ENCODE results near the gene KLHL3. TPM values are rescaled to one million over a fixed set of nuclear protein-coding genes. Genes with fewer than 3 reads are reported as not detected.
"Not testable (repeated sequence)": the region's sequence is repeated elsewhere in the genome, so short reads cannot be mapped to it uniquely, and the experiment has no call there.

KLHL3 gene, protein sequence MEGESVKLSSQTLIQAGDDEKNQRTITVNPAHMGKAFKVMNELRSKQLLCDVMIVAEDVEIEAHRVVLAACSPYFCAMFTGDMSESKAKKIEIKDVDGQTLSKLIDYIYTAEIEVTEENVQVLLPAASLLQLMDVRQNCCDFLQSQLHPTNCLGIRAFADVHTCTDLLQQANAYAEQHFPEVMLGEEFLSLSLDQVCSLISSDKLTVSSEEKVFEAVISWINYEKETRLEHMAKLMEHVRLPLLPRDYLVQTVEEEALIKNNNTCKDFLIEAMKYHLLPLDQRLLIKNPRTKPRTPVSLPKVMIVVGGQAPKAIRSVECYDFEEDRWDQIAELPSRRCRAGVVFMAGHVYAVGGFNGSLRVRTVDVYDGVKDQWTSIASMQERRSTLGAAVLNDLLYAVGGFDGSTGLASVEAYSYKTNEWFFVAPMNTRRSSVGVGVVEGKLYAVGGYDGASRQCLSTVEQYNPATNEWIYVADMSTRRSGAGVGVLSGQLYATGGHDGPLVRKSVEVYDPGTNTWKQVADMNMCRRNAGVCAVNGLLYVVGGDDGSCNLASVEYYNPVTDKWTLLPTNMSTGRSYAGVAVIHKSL
- 5.4 and 6.2 TPM in 2 replicates for total RNA-seq

DNA sequence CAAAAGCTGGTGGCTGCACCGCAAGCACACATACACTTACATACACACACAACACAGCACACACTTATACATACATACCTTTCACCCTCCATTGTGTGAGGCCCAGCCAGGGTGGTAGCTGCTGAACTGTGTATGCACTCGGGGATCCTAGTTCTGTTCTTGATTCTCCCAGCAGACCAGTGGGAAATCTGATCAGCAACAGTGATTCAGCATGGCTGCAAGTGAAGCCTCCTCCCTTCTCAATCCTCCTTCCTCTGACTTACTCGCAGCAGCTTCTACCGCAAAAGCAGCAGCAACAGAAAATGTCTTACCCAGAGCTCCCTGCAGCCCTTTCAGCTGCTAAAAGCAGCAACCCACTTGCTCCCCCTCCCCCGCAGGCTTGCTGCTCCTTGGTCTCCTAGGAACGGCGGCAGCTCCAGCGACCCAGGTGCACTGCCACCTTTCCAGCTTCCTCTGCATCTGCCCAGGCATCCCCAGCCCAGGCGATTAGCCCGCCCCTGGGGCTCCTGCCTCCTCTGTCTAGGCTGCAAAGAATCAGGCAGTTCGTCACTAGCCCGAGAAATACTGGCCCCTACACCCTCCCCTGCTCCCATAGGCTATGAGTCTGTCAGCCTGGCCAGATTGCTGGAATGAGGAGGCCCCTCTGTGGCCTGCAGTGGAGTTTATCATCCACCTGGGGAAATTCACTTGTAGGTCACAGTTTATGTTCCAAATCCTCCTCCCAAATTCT is at the start of gene KLHL3:
TSS of gene KLHL3 (minus strand) at position 535 of the 730 bp plus-strand sequence. CDS start at position 92, 443 bp downstream.
- intact Hi-C loops (cut with micrococcal nuclease), result loop anchor here (1.0 to 2.0 kb wide), 2 partner anchors 19 to 39 kb away; partner anchors contain the start of gene HNRNPA0

DNA sequence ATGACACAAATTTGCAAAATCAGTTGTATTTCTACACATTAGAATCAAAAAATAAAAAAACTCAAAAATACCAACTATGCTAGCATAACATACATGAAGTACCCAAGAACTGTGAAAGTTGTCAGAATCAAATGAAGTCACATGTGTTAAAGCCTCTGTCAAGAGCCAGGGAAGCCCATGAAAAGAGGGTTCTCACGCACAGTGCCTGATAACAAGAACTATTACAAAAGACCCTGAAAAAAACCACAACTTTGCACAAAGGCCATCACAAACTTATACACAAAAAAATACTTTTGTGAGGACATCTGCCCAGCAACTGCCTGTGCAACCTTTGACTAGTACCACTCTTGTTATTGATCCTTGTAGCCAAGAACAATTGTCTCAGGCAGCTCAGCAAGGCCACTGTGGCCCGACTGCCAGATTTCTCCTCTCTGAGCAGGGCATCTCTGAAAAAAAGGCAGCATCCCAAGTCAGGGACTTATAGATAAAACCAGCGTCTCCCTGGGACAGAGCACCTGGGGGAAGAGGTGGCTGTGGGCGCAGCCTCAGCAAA is 47.2 kb upstream of the KLHL3 start:
- intact Hi-C loops (cut with micrococcal nuclease), result no loop called here

DNA sequence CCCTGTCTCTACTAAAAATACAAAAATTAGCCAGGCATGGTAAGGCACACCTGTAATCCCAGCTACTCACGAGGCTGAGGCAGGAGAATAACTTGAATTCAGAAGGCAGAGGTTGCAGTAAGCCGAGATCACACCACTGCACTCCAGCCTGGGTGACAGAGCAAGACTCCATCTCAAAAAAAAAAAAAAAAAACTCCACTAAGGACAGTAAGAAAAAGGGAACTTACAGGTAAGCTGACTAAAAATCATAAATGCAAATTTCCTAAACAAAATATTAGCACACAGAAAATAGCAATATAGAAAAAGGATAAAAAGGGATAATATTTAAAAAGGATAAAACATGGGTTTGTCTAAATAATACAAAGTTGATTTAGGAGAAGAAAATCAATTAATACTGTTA is 46.2 kb upstream of the KLHL3 start:
- intact Hi-C loops (cut with micrococcal nuclease), result no loop called here

DNA sequence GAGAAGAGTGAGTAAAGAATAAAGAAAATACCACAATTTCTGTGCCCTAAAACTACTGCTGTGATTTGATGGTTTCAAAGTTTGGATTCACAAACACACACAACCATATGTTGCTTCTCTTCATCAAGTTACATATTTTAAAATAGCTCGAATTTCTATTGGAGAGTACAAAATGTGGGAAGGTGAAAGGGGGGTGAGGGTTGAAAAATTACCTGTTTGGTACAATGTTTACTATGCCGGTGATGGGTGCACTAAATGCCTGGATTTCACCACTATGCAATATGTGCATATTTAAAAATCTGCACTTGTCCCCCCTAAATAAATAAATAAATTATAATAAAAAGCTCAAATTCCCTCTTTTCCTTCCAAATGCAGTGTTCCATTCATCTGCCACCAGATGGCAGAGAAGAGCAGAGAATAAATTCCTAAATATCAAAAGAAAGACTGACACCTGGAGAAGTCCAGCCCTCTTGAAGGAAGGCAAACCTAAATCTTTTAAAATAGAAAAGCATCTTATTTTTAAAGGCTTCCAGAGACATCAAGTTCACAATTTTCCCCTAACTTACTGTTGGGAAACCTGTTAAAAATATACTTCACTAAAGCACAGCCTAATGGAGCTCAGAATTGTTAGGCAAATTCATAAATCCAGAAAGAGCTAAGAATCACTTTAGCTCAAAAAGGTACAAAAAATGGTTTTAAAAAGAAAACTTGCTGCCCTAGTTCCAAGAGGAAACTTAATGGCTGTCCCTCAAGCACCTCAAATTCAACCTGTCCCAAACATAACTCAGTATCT is 43.1 kb upstream of the KLHL3 start:
- intact Hi-C loops (cut with micrococcal nuclease), result loop anchor here (1.0 to 2.0 kb wide), 2 partner anchors 290 to 354 kb away; no protein-coding TSS in a partner anchor

DNA sequence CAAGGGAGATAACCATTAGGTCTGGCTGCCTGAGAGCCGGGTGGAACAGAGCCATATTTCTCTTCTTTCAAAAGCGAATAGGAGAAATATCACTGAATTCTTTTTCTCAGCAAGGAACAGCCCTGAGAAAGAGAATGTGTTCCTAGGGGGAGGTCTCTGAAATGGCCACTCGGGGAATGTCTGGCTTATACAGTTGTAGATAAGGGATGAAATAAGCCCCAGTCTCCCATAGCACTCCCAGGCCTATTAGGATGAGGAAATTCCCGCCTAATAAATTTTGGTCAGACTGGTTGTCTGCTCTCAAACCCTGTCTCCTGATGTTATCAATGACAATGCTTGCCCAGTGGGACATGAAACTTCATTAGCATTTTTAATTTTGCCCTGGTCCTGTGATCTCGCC is 32.0 kb upstream of the KLHL3 start:
- intact Hi-C loops (cut with micrococcal nuclease), result not testable (repeated sequence)

DNA sequence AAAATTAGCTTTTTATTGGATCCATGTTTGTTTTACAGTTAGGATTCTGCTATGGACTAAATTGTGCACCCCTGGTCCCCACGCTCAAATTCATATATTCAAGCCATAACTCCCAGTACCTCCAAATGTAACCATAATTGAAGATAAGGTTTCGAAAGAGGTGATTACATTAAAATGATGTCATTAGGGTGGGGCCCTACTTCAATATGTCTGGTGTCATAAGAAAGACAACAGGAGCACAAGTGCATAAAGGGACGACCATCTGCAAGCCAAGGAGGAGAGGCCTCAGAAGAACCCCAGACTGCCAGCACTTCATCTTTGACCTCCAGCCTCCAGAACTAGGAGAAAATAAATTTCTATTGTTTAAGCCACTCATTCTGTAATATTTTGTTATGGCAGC is 25.7 kb upstream of the KLHL3 start:
- intact Hi-C loops (cut with micrococcal nuclease), result no loop called here

DNA sequence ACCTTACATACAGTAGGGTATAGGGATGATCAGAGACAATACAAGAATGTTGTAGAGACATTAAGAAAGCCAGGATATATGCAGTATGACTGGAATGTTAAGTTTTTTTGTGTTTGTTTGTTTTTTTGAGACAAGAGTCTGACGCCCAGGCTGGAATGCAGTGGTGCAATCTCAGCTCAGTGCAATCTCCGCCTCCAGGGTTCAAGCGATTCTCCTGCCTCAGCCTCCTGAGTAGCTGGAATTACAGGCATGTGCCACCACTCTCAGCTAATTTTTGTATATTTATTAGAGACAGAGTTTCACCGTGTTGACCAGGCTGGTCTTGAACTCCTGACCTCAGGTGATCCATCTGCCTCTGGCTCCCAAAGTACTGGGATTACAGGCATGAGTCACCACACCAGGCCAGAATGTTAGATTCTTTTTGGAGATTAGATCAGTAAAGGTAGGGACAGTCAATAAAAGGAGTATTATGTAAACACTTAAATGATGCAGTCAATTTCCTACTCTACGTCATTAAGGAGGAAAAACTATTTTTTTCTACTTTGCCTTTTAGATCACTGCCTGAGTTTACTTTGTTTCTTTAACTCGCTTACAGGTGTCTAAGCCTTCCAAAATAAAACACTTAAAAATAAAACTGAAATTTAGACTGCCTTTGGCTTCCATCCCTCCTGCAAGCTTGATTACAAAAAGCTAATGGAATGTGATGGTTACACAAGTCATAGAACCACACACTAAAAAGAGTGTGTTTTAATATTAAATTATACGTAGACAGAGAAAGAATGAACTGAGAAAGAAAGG is 25.0 kb upstream of the KLHL3 start:
- intact Hi-C loops (cut with micrococcal nuclease), result no loop called here

DNA sequence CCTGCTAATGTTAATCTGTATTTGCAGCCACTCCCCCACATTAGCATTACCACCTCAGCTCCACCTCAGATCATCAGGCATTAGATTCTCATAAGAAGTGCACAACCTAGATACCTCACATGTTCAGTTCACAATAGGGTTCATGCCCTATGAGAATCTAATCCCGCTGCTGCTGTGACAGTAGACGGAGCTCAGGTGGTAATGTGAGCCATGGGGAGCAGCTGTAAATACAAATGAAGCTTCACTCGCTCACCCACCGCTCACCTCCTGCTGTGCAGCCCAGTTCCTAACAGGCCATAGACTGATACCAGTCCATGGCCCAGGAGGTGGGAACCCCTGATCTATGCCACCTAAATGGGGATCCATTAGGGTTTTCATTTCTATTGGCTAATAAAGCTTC is 24.4 kb upstream of the KLHL3 start:
- intact Hi-C loops (cut with micrococcal nuclease), result no loop called here

DNA sequence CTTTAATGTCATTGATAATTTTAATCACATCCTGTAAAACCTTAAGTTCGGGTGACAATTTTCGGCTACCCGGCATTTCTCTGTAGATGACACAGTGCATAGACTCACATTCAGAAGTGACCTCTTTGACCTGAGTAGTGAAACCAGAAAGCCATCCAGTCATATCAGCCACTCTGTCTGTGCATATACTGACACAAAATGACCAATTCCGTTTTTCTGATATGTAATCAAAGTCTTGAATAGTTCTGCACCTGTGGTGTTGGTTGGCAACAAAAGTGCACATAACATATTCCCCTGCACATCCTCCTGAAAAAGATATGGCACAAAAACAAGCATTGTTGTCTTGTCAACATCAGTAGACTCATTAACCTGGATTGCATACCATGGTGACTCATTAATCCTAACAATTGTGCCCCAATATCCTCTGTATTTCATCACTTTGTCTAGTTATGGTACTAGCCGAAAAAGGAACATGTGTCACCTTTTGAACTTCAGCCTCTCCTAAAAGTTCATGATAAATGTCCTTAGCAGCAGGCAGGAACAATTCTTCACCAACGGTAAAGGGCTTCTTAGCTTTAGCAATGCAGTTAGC is 22.9 kb upstream of the KLHL3 start:
- intact Hi-C loops (cut with micrococcal nuclease), result loop anchor here (10.0 kb wide), 4 partner anchors 376 to 1536 kb away; partner anchors contain the start of genes EGR1, HSPA9, MATR3 and NME5

DNA sequence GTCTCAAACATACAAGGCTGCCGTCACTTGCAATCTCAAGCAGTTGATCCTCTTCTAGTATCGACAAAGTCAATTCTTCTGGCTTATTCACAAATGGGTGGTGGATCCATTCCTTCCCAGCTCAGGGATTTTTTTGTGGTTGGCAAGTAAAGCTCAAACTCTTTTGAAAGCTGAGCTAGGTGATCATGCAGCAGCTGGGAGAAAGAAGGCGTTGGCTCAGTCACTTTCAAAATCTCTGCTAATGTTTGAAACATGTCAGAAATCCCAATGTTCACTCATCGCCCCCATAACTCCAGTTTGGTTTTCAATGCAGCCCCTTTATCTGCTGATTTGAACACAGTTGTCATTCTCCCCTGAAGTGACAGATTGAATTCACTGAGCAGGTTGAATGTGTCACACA is 22.2 kb upstream of the KLHL3 start:
- intact Hi-C loops (cut with micrococcal nuclease), result loop anchor here (10.0 kb wide), 4 partner anchors 377 to 1537 kb away; partner anchors contain the start of genes EGR1, HSPA9, MATR3 and NME5

DNA sequence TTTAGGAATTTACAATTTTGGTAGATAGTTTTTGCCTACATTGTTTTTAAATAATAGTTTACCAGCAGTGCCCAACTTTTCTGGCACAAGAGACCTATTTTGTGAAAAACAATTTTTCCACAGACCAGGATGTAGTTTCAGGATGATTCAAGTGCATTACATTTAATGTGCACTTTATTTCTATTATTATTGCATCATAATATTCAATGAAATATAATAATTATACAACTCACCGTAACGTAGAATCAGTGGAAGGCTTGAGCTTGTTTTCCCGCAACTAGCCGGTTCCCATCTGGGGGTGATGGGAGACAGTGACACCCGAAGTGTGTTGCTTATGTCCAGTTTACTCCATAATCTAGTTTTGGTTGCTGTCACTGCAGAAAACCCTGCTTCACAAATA is 21.7 kb upstream of the KLHL3 start:
- intact Hi-C loops (cut with micrococcal nuclease), result loop anchor here (10.0 kb wide), 4 partner anchors 377 to 1537 kb away; partner anchors contain the start of genes EGR1, HSPA9, MATR3 and NME5

DNA sequence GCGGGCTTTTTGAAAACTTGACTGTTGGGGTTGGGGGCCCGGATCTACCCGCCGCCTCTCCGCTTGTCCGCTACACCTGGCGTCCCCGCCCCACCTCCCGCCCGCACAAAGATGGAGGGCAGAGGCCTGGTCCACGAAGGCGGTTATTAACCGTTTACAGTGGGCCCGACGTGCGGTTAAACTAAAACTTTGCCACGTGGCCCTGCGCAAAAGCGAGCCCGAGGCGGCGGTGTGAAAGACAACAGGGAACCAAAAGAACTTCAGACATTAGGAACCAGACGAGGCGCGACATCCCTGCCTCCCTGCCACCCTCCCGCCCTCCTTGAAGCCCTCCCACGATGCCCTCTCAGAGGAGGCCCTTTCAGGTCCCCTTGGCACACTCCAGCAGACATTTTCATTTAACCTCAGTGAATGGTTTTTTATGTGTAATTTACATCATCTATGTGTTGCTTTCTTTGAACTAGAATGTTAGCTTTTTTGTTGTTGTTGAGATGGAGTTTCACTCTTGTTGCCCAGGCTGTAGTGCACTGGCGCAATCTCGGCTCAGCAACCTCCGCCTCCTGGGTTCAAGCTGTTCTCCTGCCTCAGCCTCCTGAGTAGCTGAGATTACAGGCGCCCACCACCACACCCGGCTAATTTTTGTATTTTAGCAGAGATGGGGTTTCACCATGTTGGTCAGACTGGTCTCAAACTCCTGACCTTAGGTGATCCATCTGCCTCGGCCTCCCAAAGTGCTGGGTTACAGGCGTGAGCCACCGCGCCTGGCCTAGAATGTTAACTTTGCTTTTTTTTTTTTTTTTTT is 19.3 kb upstream of the KLHL3 start:
- intact Hi-C loops (cut with micrococcal nuclease), result loop anchor here (1.0 to 10.0 kb wide), 9 partner anchors 18 to 1540 kb away; partner anchors contain the start of genes EGR1, ETF1, FAM13B and HSPA9

DNA sequence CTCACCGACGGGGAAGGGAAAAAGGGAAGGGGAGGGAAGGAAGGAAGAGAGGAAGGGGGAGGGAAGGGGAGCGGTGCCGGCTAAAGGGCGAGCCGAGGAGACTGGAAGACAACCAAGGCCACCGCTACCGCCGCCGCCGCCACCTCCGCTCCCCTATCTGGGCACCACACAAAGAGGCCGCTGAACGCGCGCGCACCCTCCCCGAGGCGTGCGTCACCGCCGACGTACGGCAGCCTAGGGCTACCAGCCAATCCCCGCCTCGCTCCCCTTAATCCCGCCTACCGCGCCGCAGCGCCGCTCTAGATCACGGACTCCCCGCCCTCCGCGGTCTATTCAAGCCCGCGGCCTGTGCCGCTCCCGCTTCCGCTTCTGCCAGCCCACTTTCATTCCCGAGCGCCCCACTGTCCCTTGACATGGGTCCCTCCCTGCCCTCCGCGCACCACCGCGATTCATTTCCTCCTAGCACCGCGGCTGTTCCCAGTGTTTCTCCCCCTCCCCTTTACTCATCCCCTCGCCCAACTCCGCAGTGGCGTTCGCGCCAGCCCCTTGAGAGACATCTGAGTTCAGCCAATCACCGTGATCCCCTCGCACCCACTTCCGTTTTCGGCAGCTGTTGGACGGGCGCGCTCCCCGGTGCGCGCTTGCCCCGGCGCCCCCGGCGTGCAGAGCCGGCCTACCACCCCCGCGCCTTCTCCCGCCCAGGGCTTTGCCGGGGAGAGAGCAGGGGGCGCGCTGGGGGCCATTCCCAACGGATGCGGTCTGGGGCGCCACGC is 18.5 kb upstream of the KLHL3 start, which contains the start of gene HNRNPA0:
TSS of gene HNRNPA0 (minus strand) at position 176 of the 773 bp plus-strand sequence. CDS start 297 bp downstream, outside the sequence.
- intact Hi-C loops (cut with micrococcal nuclease), result loop anchor here (1.0 to 10.0 kb wide), 9 partner anchors 18 to 1540 kb away; partner anchors contain the start of genes EGR1, ETF1, FAM13B and HSPA9

DNA sequence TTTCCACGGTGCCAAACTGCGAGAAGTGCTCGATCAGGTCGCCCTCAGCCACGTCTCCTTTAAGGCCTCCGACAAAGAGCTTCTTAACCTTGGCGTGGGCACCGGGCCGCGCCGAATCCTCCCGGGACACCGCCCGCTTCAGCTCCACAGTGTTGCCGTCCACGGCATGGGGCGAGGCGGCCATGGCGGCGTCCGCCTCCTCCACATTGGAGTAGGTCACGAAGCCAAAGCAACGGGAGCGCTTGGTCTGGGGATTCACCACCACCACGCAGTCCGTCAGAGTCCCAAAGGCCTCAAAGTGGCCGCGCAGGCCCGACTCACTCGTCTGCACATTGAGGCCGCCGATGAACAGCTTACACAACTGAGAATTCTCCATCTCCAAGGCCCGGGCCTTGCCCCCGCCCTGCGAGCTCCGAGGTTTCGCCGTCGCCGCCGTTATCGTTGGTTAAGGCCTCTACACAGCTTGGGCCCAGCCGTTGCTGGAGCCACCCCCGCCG is 17.9 kb upstream of the KLHL3 start:
- intact Hi-C loops (cut with micrococcal nuclease), result loop anchor here (1.0 to 10.0 kb wide), 9 partner anchors 17 to 1541 kb away; partner anchors contain the start of genes EGR1, ETF1, FAM13B and HSPA9

DNA sequence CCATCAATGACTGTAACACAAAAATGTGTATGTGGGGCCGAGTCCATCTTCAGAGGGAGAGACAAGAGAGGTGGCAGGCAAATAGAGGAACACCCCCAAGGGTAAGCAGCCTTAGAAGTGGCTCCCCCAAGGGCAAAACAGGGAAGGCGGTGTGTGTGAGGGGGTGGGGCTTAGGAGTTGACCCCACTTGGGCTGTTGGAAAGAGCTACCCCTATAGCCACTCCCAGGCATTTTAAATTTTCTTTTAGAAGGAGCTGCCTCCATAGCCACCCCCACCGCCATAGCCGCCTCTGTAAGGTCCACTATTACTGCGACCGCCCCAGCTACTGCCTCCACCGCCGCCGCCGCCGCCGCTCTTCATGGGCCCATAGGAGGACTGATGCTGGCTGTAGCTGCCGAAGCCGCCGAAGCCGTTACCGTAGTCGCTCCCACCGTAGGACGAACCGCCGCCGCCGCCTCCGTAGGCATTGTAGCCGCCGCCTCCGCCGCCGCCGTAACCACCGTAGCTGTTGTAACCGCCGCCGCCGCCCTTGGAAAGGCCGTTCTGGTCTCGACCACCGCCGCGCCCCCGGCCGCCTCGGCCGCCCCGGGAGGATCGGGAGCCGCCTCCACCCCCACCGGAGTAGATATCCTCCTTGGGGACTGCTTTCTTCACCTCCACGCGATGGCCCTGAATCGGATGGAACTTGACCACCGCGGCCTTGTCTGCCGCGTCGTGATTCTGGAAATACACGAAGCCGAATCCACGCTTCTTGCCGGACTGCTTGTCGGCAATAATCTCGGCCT is 17.2 kb upstream of the KLHL3 start:
- intact Hi-C loops (cut with micrococcal nuclease), result loop anchor here (5.0 to 10.0 kb wide), 5 partner anchors 56 to 1542 kb away; partner anchors contain the start of genes EGR1, HSPA9, MATR3 and NME5

Data from T-helper 2 cell treated with Interferon-gamma antibody and Interleukin-4, amounts not matched to agents 100 ng/mL and 5 ng/mL, for 36 hours (primary cell).